H1 (cell line): ENCODE data around the gene DENND10. TPM values are rescaled to one million over a fixed set of nuclear protein-coding genes. Genes with fewer than 3 reads are reported as not detected.

ENCODE experiments used
- polyA plus RNA-seq, 7 experiments: library from polyadenylated mRNA; depleted of rRNA in 3 of 7; stranded (reverse) in 5 of 7; unstranded in 2 of 7; fragments of >200 nt in 5 of 7; fragments of 200-250 nt in 2 of 7; gene quantifications; 1 replicate in 5 of 7; 2 replicates in 1 of 7; 4 replicates in 1 of 7; pipeline versions ENCODE4 v1.2.1 to v1.2.3, GENCODE V29; 2011 to 2013; ENCODE audit warnings: missing spikeins in 2 of 7, mixed read lengths in 2 of 7
- total RNA-seq: library from RNA; stranded (reverse); fragmentation: NEBNext Ultra II Directional; extraction: Animal tissue kit (Norgen Biotek cat#: 25700); gene quantifications from 2 replicates; pipeline ENCODE4 v1.2.1, GENCODE V29; 2021
- TF ChIP-seq, protein P1 (sequence below): fragments of 300-600 bp; sonication (generic); IDR thresholded peaks from 2 replicates; pipeline ENCODE4 v1.7.1; 2012; ENCODE audit warnings: low read length, moderate library complexity, mild to moderate bottlenecking, inconsistent platforms; ENCODE audit not compliant: insufficient replicate concordance

The DENND10 gene
- total and polyA plus RNA-seq, 2 of the 8 experiments (the other 6 are each of a cell fraction or from before 2014, with no cell fraction given) = 49.3 to 64.4 TPM

GRCh38 chr10:119140603-119141245 is 36.8 kb downstream of the DENND10 start (continued):
- TF ChIP-seq, protein P1, sequence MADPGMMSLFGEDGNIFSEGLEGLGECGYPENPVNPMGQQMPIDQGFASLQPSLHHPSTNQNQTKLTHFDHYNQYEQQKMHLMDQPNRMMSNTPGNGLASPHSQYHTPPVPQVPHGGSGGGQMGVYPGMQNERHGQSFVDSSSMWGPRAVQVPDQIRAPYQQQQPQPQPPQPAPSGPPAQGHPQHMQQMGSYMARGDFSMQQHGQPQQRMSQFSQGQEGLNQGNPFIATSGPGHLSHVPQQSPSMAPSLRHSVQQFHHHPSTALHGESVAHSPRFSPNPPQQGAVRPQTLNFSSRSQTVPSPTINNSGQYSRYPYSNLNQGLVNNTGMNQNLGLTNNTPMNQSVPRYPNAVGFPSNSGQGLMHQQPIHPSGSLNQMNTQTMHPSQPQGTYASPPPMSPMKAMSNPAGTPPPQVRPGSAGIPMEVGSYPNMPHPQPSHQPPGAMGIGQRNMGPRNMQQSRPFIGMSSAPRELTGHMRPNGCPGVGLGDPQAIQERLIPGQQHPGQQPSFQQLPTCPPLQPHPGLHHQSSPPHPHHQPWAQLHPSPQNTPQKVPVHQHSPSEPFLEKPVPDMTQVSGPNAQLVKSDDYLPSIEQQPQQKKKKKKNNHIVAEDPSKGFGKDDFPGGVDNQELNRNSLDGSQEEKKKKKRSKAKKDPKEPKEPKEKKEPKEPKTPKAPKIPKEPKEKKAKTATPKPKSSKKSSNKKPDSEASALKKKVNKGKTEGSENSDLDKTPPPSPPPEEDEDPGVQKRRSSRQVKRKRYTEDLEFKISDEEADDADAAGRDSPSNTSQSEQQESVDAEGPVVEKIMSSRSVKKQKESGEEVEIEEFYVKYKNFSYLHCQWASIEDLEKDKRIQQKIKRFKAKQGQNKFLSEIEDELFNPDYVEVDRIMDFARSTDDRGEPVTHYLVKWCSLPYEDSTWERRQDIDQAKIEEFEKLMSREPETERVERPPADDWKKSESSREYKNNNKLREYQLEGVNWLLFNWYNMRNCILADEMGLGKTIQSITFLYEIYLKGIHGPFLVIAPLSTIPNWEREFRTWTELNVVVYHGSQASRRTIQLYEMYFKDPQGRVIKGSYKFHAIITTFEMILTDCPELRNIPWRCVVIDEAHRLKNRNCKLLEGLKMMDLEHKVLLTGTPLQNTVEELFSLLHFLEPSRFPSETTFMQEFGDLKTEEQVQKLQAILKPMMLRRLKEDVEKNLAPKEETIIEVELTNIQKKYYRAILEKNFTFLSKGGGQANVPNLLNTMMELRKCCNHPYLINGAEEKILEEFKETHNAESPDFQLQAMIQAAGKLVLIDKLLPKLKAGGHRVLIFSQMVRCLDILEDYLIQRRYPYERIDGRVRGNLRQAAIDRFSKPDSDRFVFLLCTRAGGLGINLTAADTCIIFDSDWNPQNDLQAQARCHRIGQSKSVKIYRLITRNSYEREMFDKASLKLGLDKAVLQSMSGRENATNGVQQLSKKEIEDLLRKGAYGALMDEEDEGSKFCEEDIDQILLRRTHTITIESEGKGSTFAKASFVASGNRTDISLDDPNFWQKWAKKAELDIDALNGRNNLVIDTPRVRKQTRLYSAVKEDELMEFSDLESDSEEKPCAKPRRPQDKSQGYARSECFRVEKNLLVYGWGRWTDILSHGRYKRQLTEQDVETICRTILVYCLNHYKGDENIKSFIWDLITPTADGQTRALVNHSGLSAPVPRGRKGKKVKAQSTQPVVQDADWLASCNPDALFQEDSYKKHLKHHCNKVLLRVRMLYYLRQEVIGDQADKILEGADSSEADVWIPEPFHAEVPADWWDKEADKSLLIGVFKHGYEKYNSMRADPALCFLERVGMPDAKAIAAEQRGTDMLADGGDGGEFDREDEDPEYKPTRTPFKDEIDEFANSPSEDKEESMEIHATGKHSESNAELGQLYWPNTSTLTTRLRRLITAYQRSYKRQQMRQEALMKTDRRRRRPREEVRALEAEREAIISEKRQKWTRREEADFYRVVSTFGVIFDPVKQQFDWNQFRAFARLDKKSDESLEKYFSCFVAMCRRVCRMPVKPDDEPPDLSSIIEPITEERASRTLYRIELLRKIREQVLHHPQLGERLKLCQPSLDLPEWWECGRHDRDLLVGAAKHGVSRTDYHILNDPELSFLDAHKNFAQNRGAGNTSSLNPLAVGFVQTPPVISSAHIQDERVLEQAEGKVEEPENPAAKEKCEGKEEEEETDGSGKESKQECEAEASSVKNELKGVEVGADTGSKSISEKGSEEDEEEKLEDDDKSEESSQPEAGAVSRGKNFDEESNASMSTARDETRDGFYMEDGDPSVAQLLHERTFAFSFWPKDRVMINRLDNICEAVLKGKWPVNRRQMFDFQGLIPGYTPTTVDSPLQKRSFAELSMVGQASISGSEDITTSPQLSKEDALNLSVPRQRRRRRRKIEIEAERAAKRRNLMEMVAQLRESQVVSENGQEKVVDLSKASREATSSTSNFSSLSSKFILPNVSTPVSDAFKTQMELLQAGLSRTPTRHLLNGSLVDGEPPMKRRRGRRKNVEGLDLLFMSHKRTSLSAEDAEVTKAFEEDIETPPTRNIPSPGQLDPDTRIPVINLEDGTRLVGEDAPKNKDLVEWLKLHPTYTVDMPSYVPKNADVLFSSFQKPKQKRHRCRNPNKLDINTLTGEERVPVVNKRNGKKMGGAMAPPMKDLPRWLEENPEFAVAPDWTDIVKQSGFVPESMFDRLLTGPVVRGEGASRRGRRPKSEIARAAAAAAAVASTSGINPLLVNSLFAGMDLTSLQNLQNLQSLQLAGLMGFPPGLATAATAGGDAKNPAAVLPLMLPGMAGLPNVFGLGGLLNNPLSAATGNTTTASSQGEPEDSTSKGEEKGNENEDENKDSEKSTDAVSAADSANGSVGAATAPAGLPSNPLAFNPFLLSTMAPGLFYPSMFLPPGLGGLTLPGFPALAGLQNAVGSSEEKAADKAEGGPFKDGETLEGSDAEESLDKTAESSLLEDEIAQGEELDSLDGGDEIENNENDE = no peak
